Ovary (tissue), 9 donors: ENCODE results near the gene UTP4. TPM values are rescaled to one million over a fixed set of nuclear protein-coding genes. Genes with fewer than 3 reads are reported as not detected.
"Not testable (repeated sequence)": the region's sequence is repeated elsewhere in the genome, so short reads cannot be mapped to it uniquely, and the experiment has no call there.

Source experiments
- DNase-seq, 5 donors: peaks; one replicate each; pipeline ENCODE4 v3.0.0-alpha.2; 2019 to 2020
- H3K27ac ChIP-seq, 2 donors: fragments of 200-600 bp; one replicate each; pipeline versions ENCODE4 v1.5.1 to v1.8.0; 2019 to 2022
- H3K27me3 ChIP-seq: fragments of 200-600 bp; one replicate; pipeline ENCODE4 v1.8.0; 2022
- H3K36me3 ChIP-seq: fragments of 200-600 bp; sonication (generic); one replicate; pipeline ENCODE4 v1.5.1; 2019
- H3K4me1 ChIP-seq: one replicate; pipeline ENCODE4 v1.8.1; 2013; ENCODE audit warnings: mild to moderate bottlenecking, moderate library complexity; ENCODE audit not compliant: insufficient read depth
- H3K4me3 ChIP-seq: fragments of 200-600 bp; sonication (generic); one replicate; pipeline ENCODE4 v1.5.1; 2017
- H3K9me3 ChIP-seq, 2 donors: fragments of 200-600 bp in 1 of 2; sonication (generic) in 1 of 2; one replicate each; pipeline versions ENCODE4 v1.5.1 to v1.8.1; 2013 to 2019; ENCODE audit warnings: mild to moderate bottlenecking in 1 of 2, moderate library complexity in 1 of 2
- EP300 ChIP-seq: sonication (generic); formaldehyde crosslinking; IDR thresholded peaks from one replicate; pipeline ENCODE4 v1.6.1; 2017; ENCODE audit warnings: antibody characterized with exemption
- POLR2A ChIP-seq: fragments of 450-650 bp; IDR thresholded peaks from one replicate; pipeline ENCODE4 v1.6.1; 2017; ENCODE audit warnings: antibody characterized with exemption, mild to moderate bottlenecking, moderate library complexity
- WGBS, 3 donors: extraction: QIAGEN DNeasy Blood & Tissue Kit in 1 of 3; methylation state at CpG; one replicate each; pipeline versions ENCODE4 v1.1.5 to v1.1.7; 2013 to 2017; 5-methylcytosine and 5-hydroxymethylcytosine counted together
- intact Hi-C, 4 donors: fragments of 100-400 bp; cut with DNase I; formaldehyde crosslinking; loops; one replicate each; pipeline versions ENCODE4 v1.11.0 to v1.15.1; 2022 to 2023
- polyA plus RNA-seq, 2 donors: library from polyadenylated mRNA; stranded (reverse); fragments of 200-250 nt in 1 of 2; fragments of 350-450 nt in 1 of 2; fragmentation: Illumina TruSeq in 1 of 2; extraction: RNeasy Lipid Tissue Mini Kit (QIAGEN cat#74804) in 1 of 2; gene quantifications; one replicate each; pipeline ENCODE4 v1.2.3, GENCODE V29; 2013 to 2014
- total RNA-seq, 7 donors: library from RNA; depleted of rRNA in 2 of 7; stranded (reverse); fragments of >200 nt in 2 of 7; fragmentation: NEBNext Ultra II Directional in 3 of 7; extraction: Animal tissue kit (Norgen Biotek cat#: 25700) in 3 of 7; gene quantifications; one replicate each; pipeline versions ENCODE4 v1.1.0 to v1.2.4, GENCODE V29; 2016 to 2023
- TF ChIP-seq, protein P1 (sequence below), 3 donors: fragments of 450-650 bp in 2 of 3; fragments of 200-600 bp in 1 of 3; IDR thresholded peaks; one replicate each; pipeline versions ENCODE4 v1.5.1 to v1.8.0; 2016 to 2022; ENCODE audit warnings: antibody characterized with exemption in 3 of 3, mild to moderate bottlenecking in 1 of 3
- donor health status: DM: no; HTN: no; CAD: no; lungs with moderate emphysema.
- donor health status: DM: no; HTN: no; CAD: no.
- donor health status: Bipolar disorder and iron deficiency.
- donor health status: DM: yes; HTN: yes; CAD: no.
- donor health status: DM: no; HTN: no; CAD: no.
- donor health status: DM: yes; HTN: yes; CAD: no.

The UTP4 gene
- total and polyA plus RNA-seq, 9 donors, result 13.8 to 52.4 (median 40.2) TPM

DNA sequence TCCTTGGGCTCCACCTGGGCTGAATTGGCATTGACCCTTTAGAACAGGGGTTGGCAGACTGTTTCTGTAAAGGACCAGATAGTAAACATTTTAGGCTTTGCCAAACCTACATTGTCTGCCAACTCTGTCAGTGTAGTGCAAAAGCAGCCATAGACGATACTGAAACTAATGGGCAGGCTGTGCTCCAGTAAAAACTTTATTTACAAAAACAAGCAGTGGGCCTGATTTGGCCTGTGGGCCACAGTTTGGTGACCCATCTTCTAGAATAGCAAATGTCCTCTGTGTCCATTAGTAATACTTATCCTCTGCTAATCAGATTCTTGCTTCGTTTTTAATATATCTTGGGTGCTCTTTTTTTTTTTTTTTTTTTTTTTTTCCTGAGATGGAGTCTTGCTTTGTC is 6.2 kb downstream of the UTP4 start:
- no peak overlapping the region for H3K4me3 ChIP-seq
- intact Hi-C loops, result no loop called here
- WGBS, 3 donors, result 55 to 83% (median 55%) methylated on average over 2 of the region's 2 CpGs
- H3K4me1 ChIP-seq, result no peaks in the 10 kb centered on the region
- H3K9me3 ChIP-seq, result no peaks in the 10 kb centered on the region
- no peak for DNase-seq
- no peak overlapping the region for H3K27ac ChIP-seq
- no peak for TF ChIP-seq EP300
- TF ChIP-seq, protein P1, sequence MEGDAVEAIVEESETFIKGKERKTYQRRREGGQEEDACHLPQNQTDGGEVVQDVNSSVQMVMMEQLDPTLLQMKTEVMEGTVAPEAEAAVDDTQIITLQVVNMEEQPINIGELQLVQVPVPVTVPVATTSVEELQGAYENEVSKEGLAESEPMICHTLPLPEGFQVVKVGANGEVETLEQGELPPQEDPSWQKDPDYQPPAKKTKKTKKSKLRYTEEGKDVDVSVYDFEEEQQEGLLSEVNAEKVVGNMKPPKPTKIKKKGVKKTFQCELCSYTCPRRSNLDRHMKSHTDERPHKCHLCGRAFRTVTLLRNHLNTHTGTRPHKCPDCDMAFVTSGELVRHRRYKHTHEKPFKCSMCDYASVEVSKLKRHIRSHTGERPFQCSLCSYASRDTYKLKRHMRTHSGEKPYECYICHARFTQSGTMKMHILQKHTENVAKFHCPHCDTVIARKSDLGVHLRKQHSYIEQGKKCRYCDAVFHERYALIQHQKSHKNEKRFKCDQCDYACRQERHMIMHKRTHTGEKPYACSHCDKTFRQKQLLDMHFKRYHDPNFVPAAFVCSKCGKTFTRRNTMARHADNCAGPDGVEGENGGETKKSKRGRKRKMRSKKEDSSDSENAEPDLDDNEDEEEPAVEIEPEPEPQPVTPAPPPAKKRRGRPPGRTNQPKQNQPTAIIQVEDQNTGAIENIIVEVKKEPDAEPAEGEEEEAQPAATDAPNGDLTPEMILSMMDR (IDR thresholded peaks at IDR 0.05), result no peak
- no peak for TF ChIP-seq POLR2A
- no peaks in the 10 kb centered on the region for H3K27me3 ChIP-seq
- no peaks in the 10 kb centered on the region for H3K36me3 ChIP-seq

- H3K4me3 ChIP-seq, DNase-seq, H3K4me1 ChIP-seq, H3K36me3 ChIP-seq, H3K27me3 ChIP-seq, H3K27ac ChIP-seq, intact Hi-C loops, H3K9me3 ChIP-seq: not testable (repeated sequence)
- WGBS, 3 donors, result 94 to 95% (median 95%) methylated on average over 7 of the region's 7 CpGs
Observed at GRCh38 chr16:69139464-69139863, 7.0 kb downstream of the UTP4 start.

DNA sequence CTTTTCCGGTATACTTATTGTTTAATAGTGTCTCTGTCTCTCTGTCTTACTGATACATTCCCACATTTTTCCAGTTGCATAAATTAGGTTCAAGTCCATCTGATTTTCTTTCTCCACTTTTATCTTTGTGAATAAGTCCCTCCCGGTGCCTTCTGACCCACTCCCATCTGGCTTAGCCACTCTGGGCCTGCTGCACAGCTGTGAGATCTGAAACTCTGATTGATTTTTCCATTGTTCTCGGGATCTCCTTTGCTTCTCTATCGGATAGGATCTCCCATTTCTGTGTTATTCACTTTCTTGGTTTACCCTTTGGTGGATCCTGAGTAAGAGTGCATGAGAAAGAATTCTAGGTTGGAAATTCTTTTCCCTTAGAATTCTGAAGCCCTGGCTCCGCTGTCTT is 8.6 kb downstream of the UTP4 start:
- 87 to 89% (median 88%) methylated on average over 5 of the region's 5 CpGs for WGBS, 3 donors
- Histone ChIP-seq H3K27ac (no peak overlapping the region), H3K4me1 (peaks cover 1% of the 10 kb centered on the region), H3K36me3 (no peaks in the 10 kb centered on the region), H3K27me3 (no peaks in the 10 kb centered on the region), H3K9me3 (no peaks in the 10 kb centered on the region), H3K4me3 (no peak overlapping the region)
- intact Hi-C loops, result no loop called here
- TF ChIP-seq POLR2A (no peak), EP300 (no peak)
- TF ChIP-seq, protein P1 (IDR thresholded peaks at IDR 0.05), result no peak
- no peak for DNase-seq

DNA sequence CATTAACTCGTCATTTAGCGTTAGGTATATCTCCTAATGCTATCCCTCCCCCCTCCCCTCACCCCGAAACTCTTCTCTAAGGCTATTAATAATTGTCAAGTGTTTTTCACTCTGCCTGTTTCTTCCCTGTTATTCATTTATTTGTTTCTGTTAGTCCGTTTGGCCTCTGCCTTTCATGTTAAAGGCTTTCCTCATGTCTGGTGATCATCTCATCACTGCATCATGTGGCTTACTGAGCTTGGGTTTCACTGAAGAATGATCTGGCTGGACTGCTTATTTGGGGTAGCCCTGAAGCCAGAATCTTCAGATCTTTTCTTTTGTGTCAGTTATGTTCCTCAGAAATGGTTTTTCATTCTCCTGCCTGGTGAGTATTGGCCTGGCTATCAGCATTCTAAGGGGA is 9.5 kb downstream of the UTP4 start:
- no peak for TF ChIP-seq POLR2A
- TF ChIP-seq, protein P1 (IDR thresholded peaks at IDR 0.05), result no peak
- no peak for TF ChIP-seq EP300
- 94 to 96% (median 95%) methylated on average over 4 of the region's 4 CpGs for WGBS, 3 donors
- Histone ChIP-seq H3K36me3 (no peaks in the 10 kb centered on the region), H3K9me3 (no peaks in the 10 kb centered on the region), H3K4me1 (peaks cover 3% of the 10 kb centered on the region), H3K4me3 (no peak overlapping the region), H3K27ac (no peak overlapping the region), H3K27me3 (no peaks in the 10 kb centered on the region)
- intact Hi-C loops, result no loop called here
- DNase-seq, result no peak

DNA sequence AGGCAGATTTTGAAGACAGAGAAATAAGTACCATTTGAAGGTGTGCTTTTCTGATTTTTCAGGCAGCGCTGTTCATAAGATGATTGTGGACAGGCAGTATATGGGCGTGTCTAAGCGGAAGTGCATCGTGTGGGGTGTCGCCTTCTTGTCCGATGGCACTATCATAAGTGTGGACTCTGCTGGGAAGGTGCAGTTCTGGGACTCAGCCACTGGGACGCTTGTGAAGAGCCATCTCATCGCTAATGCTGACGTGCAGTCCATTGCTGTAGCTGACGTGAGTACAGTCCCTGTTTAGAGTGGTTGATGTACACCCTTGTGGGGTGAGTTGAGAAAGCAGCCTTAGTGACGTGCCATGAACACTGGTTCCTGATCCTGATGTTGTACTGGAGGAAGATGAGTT is 10.7 kb downstream of the UTP4 start:
- no peaks in the 10 kb centered on the region for H3K36me3 ChIP-seq
- no peak for DNase-seq
- peaks cover 3% of the 10 kb centered on the region for H3K4me1 ChIP-seq
- intact Hi-C loops, result no loop called here
- no peak overlapping the region for H3K27ac ChIP-seq
- TF ChIP-seq EP300, result no peak
- TF ChIP-seq, protein P1 (IDR thresholded peaks at IDR 0.05), result no peak
- TF ChIP-seq POLR2A, result no peak
- WGBS, 3 donors, result 83 to 89% (median 87%) methylated on average over 11 of the region's 11 CpGs
- H3K9me3 ChIP-seq, result no peaks in the 10 kb centered on the region
- no peaks in the 10 kb centered on the region for H3K27me3 ChIP-seq
- H3K4me3 ChIP-seq, result no peak overlapping the region
